Transverse colon (tissue), 4 donors: Measurements from ENCODE around the gene FAM219A.

Experiments
- CTCF ChIP-seq, 5 experiments: fragments of 200-600 bp in 3 of 5; fragments of 450-650 bp in 2 of 5; sonication (generic) in 3 of 5; IDR thresholded peaks; 1 replicate in 2 of 5; 2 replicates in 3 of 5; pipeline ENCODE4 v1.5.1; 2016 to 2017; ENCODE audit warnings: antibody characterized with exemption in 5 of 5, inconsistent platforms in 3 of 5, mild to moderate bottlenecking in 2 of 5, moderate library complexity in 1 of 5
- POLR2A ChIP-seq: fragments of 450-650 bp; IDR thresholded peaks from one replicate; pipeline ENCODE4 v1.6.1; 2016; ENCODE audit warnings: antibody characterized with exemption, mild to moderate bottlenecking, moderate library complexity
- POLR2AphosphoS5 ChIP-seq, 3 donors: sonication (generic); formaldehyde crosslinking; IDR thresholded peaks; one replicate each; pipeline ENCODE4 v1.6.1; 2016; ENCODE audit warnings: antibody characterized with exemption in 3 of 3

DNA sequence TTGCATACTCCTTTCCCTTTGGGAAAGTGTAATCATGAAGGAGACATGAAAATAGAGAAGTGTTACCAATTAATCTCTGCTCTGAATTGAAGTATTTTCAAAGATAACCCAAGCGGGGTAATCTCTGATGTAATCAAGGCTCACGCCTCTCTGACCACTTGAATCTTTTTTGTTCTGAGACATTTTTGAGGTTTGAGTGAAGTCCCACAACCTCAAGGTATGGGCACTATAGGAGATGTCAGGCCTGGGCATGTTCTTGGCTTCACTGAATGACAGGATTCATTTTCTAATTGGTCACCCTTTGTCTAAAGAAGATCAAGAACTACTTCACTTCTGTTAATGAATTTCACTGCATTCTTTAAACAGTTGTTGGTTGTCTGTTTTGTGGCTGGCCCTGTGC, 40.7 kb upstream of the FAM219A start:
- TF ChIP-seq CTCF (IDR thresholded peaks at IDR 0.05): no peak
- no peak for TF ChIP-seq POLR2AphosphoS5 (IDR thresholded peaks at IDR 0.05)
- TF ChIP-seq POLR2A: no peak
